HPDE6-E6E7 (cell line): Measurements from ENCODE around the gene MYO7A.
A peak's percentile ranks its signal among the peaks of the same experiment; 100 is the strongest.

ENCODE experiments used
- DNase-seq: peaks from one replicate; pipeline ENCODE4 v3.0.0; 2011; ENCODE audit warnings: missing footprints; ENCODE audit errors: extremely low spot score

The MYO7A gene

GRCh38 chr11:77183431-77183984 is 55.5 kb downstream of the MYO7A start:
- no peak for DNase-seq

DNA sequence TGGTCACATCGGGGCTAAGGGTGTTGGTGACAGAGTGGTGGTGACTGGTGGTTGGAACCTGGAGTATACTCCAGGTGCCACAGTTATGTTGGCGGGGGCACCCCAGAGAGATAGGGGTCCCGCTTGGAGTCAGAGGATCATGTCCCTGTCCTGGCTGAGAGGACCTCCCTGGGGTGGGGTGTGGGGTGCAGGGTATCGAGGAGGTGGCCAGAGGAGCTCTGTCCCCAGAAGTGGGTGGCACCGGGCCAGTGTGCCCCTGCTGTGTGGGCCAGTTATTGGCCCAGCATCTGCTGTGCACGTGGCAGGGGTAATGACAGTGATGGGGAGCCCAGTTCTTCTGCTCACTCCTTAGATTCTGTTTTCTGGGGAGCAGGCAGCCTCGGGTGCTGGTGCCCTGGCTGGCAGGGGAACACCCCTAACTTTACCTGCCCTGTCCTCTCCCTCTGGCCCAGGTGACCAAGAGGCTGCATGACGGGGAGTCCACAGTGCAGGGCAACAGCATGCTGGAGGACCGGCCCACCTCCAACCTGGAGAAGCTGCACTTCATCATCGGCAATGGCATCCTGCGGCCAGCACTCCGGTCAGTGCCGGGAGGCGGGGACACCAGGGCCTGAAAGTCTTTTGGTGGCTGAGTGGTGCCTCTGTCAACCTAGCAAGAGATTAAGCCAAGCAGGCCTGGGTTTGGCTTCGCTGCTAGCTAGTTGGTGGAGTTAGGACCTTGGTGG is 56.3 kb downstream of the MYO7A start:
- no peak for DNase-seq

DNA sequence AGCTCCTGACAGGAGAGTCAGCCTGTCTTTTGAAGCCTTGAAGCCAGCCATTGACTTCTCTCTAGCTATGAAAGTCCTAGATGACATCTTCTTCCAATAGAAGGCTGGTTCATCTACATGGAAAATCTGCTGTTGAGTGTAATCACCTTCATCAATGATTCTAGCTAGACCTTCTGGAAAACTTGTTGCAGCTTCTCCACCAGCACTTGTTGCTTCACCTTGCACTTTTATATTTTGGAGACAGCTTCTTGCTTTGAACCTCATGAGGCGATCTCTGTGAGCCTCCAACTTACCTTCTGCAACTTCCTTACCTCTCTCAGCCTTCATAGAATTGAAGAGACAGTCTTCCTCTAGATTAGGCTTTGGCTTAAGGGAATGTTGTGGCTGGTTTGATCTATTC is 58.3 kb downstream of the MYO7A start:
- no peak for DNase-seq

GRCh38 chr11:77187111-77187750 is 59.2 kb downstream of the MYO7A start:
- DNase-seq, result no peak

GRCh38 chr11:77187776-77188632 is 60.0 kb downstream of the MYO7A start:
- DNase-seq, result peak; percentile 80

DNA sequence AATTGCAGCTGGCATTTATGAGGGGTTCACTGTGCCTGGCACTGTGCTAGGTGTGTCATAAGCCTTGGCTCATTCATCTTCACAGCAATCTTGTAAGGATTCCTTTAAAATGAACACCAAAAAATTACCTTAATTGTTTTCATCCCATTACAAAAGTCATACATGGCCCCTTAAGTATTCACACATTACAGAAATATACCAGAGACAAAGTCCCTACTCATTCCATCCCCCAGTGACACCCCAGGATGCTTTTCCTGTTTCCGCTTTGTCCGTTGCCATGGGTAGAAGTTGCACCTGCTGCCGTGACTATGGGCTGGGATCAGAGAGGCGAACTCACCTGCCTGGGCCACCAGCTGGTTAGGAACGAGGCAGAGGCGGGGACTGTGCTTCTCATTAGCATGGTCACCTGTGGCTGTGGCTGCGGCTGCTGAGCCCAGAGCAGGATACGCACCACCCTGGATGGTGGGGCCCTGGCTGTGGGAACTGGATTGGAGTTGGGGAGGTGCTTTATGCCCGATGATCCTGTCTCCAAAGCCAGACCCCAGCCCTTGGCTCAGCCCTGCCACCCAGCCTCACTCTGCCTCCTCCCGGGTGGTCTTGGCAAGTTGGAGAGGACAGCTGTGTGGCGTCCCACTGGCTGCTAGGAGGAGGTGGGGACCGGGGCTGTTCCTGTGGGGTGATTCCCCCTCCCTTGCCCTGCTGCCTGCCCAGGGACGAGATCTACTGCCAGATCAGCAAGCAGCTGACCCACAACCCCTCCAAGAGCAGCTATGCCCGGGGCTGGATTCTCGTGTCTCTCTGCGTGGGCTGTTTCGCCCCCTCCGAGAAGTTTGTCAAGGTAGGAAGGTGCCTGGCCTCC is 60.8 kb downstream of the MYO7A start:
- DNase-seq, result no peak

DNA sequence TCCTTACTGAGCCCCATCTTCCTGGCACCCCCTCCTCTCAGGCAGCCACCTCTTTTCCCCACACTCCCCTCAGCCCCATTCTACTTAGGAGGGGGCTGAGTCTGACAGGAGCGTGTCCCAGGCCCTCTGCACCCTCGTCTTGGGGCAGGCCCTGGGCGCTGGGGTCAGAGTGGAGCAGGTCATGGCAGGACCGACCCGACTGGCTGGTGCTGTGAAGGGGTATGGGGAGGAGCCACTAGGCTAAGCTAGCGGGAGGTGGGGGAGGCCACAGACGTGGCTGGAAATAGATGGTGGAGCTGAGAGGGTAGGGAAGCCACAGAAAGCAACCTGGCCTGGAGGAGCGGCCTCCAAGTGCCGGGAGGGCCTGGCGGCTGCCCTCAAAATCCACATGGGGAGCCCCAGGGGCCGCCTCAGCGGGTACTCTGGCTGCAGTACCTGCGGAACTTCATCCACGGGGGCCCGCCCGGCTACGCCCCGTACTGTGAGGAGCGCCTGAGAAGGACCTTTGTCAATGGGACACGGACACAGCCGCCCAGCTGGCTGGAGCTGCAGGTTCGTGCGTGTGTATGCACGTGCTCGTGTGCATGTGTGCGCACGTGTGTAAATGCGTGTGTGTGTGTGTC is 61.7 kb downstream of the MYO7A start:
- no peak for DNase-seq

GRCh38 chr11:77190331-77191075 is 62.5 kb downstream of the MYO7A start:
- DNase-seq, result no peak

DNA sequence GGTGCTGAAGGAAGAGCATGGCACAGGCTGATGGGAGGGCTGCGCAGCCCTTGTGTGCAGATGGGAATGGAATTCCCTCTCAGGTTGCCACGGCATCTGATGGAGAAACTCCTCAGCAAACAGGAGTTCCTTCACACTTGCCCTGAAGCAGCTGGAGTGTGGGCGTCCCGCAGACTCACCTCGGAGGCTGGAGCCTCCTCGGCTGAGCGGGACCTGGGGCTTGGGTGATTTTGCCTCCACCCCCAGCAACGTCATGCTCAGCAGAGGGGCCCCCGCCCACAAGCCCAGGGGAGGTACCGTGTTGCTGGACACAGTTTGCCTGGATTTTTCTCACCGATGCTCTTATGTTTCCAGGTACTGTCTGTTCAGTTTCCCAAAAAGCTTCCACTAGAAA is 63.4 kb downstream of the MYO7A start:
- DNase-seq, result peak; percentile 21

DNA sequence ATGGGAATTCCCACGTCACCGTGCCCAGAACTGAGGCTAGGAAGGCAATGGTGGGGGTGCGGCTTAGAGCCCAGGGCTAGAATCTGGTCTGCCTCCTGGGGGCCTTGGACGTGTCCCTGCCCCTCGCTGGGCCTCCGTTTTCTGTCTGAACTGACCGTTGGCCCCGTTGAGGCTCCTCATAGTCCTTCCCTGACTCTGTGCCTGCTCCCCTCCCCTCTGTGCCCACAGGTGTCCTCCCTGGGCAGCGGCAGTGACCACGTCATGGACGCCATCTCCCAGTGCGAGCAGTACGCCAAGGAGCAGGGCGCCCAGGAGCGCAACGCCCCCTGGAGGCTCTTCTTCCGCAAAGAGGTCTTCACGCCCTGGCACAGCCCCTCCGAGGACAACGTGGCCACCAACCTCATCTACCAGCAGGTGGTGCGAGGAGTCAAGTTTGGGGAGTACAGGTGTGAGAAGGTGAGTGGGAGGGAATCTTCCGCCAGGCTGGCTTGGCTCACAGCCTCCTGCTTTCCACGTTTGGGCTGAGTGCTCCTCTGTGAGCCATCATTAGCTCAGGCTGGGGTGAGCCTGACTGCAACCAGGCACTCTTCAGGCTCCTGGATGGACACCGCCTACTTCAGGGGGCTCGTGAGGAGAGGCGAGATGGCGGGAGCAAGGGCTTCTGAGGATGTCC is 63.9 kb downstream of the MYO7A start:
- peak; percentile 91 for DNase-seq

DNA sequence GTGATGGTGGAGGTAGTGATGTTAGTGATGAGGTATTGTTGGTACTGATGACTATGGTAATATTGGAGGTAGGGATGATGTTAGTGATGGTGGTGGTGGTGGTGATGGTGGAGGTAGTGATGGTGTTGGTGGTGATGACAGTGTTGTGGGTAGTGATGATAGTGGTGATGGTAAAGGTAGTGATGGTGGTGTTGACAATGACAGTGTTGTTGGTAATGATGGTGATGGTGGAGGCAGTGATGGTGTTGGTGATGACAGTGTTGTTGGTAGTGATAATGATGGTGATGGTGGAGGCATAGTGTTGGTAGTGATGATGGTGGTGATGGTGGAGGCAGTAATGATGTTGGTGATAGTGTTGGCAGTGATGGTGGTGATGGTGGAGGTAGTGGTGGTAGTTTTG is 65.1 kb downstream of the MYO7A start:
- DNase-seq, result no peak

GRCh38 chr11:77193911-77194830 is 66.1 kb downstream of the MYO7A start:
- no peak for DNase-seq

DNA sequence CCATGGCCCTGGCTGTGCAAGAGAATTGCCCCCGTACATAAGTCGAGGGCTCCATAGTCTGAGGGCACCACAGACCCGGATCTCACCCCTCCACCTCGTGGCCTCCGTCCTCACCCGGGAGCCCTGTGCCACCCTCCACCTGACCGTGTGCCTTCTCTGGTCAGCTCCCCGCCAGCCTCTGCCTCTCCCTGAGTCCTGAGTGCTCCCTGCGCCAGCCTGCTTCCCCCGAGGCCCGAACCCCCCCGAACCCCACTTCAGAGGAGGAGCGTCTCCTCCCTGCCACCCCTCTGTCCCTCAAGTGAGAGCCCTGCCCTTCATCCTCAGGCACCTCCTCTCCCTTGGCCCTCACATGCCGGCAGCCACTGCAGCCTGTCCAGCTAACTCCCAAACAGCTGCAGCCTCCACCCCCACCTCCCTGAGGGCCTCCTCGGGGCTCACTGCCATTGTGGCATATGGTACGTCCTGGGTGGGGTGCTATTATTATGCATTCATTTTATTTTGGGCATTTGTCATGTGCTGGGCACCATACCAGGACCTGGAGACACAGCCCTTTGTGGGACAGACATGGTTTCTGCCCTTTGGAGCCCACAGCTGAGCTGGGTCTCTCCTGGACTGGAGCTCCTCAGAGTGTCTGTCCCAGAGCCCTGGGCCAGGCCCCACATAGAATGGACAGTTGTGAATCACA is 67.2 kb downstream of the MYO7A start:
- DNase-seq, result no peak

DNA sequence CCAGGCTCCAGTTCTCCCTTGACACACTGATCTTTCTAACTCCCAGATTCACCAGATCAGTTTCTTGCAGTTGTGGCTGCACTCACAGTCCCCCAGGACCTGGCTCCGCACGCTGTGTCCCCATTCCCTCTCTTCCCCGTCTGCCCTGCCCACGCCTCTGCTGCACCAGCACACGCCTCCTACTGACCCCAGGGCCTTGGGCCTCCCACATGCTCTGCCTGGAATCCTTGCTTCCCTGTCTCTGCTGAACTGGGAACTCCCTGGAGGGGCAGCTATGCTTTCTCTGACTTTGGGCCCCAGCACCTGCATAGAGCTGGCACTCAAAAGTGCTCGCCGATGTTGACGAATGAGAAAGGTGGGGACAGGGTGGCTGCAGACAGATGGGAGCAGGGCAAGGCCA is 68.9 kb downstream of the MYO7A start:
- no peak for DNase-seq

DNA sequence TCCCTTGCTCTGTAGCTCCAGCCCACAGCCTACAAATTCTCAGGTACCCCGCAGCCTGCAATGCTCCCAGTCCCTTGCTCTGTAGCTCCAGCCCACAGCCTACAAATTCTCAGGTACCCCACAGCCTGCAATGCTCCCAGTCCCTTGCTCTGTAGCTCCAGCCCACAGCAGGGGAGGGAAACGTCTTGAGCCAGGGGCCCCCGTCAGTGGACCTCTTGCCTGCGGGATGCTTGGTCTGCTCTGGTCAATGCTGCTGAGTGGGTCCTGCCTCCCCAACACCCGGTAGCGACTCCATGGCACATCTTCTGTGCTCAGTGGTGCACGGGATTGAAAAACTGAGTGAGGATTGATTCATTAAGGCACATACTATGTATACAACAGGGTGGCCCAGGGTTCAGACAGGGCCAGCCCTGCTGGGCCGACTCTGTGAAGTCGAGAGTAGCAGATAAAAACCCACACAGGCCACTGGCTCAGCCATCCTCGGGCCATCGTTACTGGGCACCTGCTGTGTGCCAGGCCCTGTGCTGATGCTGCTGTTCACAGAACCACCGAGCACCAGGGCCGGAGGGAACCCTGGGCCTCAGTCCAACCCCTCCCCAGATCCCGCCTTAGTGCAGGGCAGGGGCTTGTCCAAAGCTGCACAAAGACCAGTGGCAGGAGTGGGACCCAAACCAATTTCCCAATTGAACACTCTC is 69.7 kb downstream of the MYO7A start:
- no peak for DNase-seq

GRCh38 chr11:77198440-77198849 is 70.4 kb downstream of the MYO7A start:
- no peak for DNase-seq

DNA sequence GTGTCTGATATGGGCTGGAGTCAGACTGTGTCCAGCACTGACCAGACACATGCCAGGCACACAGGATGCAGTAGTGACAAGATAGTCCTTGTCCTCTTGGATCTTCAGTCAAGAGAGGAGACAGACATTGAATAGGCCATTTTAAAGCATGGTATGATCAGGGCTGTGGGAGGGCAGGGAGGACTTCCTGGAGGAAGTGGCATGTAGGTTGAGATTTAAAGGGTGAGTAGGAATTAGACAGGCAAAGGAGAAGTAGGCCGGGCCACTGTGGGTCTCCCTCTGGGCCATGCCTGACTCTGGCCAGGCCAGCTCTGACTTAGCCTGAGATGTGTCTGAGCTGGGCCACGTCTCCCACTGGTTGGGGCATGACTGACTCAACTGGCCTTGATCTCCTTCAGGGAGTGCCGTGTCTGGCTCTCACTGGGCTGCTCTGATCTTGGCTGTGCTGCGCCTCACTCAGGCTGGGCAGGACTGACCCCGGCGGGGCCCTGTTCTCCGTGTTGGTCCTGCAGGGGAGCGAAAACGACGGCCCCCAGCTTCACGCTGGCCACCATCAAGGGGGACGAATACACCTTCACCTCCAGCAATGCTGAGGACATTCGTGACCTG is 71.2 kb downstream of the MYO7A start:
- no peak for DNase-seq
